Measurements from ENCODE around the gene CDC7. TPM values are rescaled to one million over a fixed set of nuclear protein-coding genes. Genes with fewer than 3 reads are reported as not detected.
A peak's percentile ranks its signal among the peaks of the same experiment; 100 is the strongest.

Gene CDC7
- total RNA-seq, 2 donors from 2014 or later: 41.7 to 44.7 TPM

DNA sequence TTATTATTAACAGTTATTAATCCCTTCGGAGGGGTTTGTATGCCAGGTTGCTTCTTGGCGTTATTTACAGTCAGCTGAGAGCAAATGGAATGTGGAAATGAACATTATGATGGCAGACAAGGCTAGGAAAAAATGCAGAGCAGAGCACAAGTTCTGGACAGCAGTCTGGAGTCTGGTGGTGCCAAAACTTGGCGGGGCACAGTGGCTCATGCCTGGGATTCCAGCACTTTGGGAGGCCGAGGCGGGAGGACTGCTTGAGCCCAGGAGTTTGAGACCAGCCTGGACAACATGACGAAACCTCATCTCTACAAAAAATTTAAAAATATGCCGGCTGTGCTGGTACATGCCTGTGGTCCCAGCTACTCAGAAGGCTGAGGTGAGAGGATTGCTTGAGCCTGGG, 67.6 kb downstream of the CDC7 start:
- no peaks in the 10 kb centered on the region for H3K4me1 ChIP-seq (ENCODE audit: control insufficient read depth, insufficient read depth, low read length)
- no peak for DNase-seq
- Mint-ChIP-seq H3K4me1 (no peaks in the 10 kb centered on the region), H3K27ac (no peak overlapping the region), H3K36me3 (ENCODE audit: low read depth) (no peaks in the 10 kb centered on the region), H3K9me3 (peaks cover 5% of the 10 kb centered on the region), H3K4me3 (no peak overlapping the region), H3K27me3 (ENCODE audit: insufficient read depth) (peaks cover 2% of the 10 kb centered on the region)
- TF ChIP-seq, protein P1, sequence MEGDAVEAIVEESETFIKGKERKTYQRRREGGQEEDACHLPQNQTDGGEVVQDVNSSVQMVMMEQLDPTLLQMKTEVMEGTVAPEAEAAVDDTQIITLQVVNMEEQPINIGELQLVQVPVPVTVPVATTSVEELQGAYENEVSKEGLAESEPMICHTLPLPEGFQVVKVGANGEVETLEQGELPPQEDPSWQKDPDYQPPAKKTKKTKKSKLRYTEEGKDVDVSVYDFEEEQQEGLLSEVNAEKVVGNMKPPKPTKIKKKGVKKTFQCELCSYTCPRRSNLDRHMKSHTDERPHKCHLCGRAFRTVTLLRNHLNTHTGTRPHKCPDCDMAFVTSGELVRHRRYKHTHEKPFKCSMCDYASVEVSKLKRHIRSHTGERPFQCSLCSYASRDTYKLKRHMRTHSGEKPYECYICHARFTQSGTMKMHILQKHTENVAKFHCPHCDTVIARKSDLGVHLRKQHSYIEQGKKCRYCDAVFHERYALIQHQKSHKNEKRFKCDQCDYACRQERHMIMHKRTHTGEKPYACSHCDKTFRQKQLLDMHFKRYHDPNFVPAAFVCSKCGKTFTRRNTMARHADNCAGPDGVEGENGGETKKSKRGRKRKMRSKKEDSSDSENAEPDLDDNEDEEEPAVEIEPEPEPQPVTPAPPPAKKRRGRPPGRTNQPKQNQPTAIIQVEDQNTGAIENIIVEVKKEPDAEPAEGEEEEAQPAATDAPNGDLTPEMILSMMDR (conservative IDR thresholded peaks at IDR 0.05): no peak
- H3K4me3 ChIP-seq (ENCODE audit: low read length): no peak overlapping the region
- WGBS, 2 experiments (ENCODE audit: insufficient coverage in 1 of 2, insufficient read length in 1 of 2): 91 to 96% methylated on average over 7 of the region's 7 CpGs
- H3K27me3 ChIP-seq (ENCODE audit: control insufficient read depth, insufficient read depth, low read length, poor library complexity, severe bottlenecking): no peaks in the 10 kb centered on the region
- peaks cover 9% of the 10 kb centered on the region for H3K9me3 ChIP-seq (ENCODE audit: control insufficient read depth, low read length)
- no peaks in the 10 kb centered on the region for H3K36me3 ChIP-seq (ENCODE audit: control insufficient read depth, insufficient read depth, low read length)
- H3K9ac ChIP-seq (ENCODE audit: extremely low read depth, low read length, poor library complexity, severe bottlenecking): no peak overlapping the region
- H3K27ac ChIP-seq (ENCODE audit: low read depth, low read length): no peak overlapping the region

DNA sequence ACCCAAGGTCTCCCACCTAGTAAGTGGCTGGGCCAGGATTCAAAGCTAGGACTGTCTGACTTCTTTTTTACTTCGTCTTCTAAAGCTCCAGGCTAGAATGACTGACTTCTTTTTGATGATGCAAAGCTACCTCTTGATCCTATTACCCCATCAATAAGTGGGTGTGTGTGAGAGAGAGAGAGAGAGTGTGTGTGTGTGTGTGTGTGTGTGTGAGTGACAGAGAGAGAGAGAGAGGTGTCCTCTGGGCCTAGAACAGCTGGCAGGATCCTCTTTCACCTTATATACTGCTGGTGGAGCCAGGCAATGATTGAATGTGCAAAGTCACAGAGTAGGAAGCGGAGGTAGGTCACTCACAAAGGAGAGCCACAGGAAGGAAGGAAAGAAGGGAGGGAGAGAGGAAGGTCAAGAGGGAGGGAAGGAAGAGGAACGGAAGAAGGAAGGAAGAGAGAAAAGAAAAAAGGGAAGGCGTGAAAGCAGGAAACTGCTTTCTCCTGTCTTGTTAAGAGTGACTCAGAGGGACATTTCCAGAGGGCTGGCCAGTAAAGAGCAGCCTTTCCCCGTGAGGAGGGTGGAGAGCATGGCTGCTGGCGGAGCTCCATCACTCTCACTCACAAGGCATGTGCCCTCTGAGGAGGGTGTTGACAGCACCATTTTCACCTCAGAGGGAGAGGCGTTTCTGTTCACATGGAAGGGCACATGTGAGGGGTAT, 68.9 kb downstream of the CDC7 start:
- Mint-ChIP-seq H3K36me3 (ENCODE audit: low read depth) (no peaks in the 10 kb centered on the region), H3K9me3 (no peaks in the 10 kb centered on the region), H3K27ac (no peak overlapping the region), H3K4me1 (no peaks in the 10 kb centered on the region), H3K27me3 (ENCODE audit: insufficient read depth) (peaks cover 2% of the 10 kb centered on the region), H3K4me3 (no peak overlapping the region)
- Histone ChIP-seq H3K27me3 (ENCODE audit: control insufficient read depth, insufficient read depth, low read length, poor library complexity, severe bottlenecking) (no peaks in the 10 kb centered on the region), H3K4me1 (ENCODE audit: control insufficient read depth, insufficient read depth, low read length) (no peaks in the 10 kb centered on the region), H3K4me3 (ENCODE audit: low read length) (no peak overlapping the region), H3K9me3 (ENCODE audit: control insufficient read depth, low read length) (no peaks in the 10 kb centered on the region), H3K36me3 (ENCODE audit: control insufficient read depth, insufficient read depth, low read length) (no peaks in the 10 kb centered on the region), H3K27ac (ENCODE audit: low read depth, low read length) (no peak overlapping the region), H3K9ac (ENCODE audit: extremely low read depth, low read length, poor library complexity, severe bottlenecking) (no peak overlapping the region)
- peak; percentile 58 for DNase-seq
- 89 to 92% methylated on average over 3 to 7 of the region's 7 CpGs for WGBS, 2 experiments (ENCODE audit: insufficient coverage in 1 of 2, insufficient read length in 1 of 2)
- TF ChIP-seq, protein P1 (conservative IDR thresholded peaks at IDR 0.05): no peak

DNA sequence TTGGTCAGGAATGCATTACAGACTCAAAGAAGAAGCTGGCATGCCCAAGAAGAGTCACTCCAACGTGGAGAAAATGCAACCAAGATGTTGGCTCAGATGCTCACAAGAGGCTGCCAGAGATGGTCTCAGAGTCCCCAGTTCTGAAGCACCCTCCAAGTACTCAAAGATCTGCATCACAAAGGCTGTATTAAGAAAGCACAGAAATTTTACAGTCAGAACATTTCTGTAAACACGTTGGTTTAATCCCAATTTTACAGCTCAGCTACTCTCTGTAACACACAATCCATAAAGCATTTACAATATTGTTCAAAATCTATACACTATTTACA, 69.4 kb downstream of the CDC7 start:
- Mint-ChIP-seq H3K27ac (no peak overlapping the region), H3K9me3 (no peaks in the 10 kb centered on the region), H3K36me3 (ENCODE audit: low read depth) (no peaks in the 10 kb centered on the region), H3K27me3 (ENCODE audit: insufficient read depth) (peaks cover 2% of the 10 kb centered on the region), H3K4me1 (no peaks in the 10 kb centered on the region), H3K4me3 (no peak overlapping the region)
- Histone ChIP-seq H3K9me3 (ENCODE audit: control insufficient read depth, low read length) (no peaks in the 10 kb centered on the region), H3K27ac (ENCODE audit: low read depth, low read length) (no peak overlapping the region), H3K4me3 (ENCODE audit: low read length) (no peak overlapping the region), H3K36me3 (ENCODE audit: control insufficient read depth, insufficient read depth, low read length) (no peaks in the 10 kb centered on the region), H3K4me1 (ENCODE audit: control insufficient read depth, insufficient read depth, low read length) (no peaks in the 10 kb centered on the region), H3K9ac (ENCODE audit: extremely low read depth, low read length, poor library complexity, severe bottlenecking) (no peak overlapping the region), H3K27me3 (ENCODE audit: control insufficient read depth, insufficient read depth, low read length, poor library complexity, severe bottlenecking) (no peaks in the 10 kb centered on the region)
- DNase-seq: no peak
- 65 to 73% methylated on average over 2 of the region's 2 CpGs for WGBS, 2 experiments (ENCODE audit: insufficient coverage in 1 of 2, insufficient read length in 1 of 2)
- TF ChIP-seq, protein P1 (conservative IDR thresholded peaks at IDR 0.05): no peak
